Vagina (tissue), 2 donors: ENCODE data around the gene STIMATE.

Source experiments
- CTCF ChIP-seq, 3 experiments: fragments of 450-650 bp in 2 of 3; fragments of 200-600 bp in 1 of 3; sonication (generic) in 1 of 3; IDR thresholded peaks; one replicate each; pipeline ENCODE4 v1.5.1; 2017 to 2019; ENCODE audit warnings: antibody characterized with exemption in 3 of 3, mild to moderate bottlenecking in 2 of 3, moderate library complexity in 2 of 3
- POLR2AphosphoS5 ChIP-seq, 2 donors: sonication (generic); formaldehyde crosslinking; IDR thresholded peaks; one replicate each; pipeline ENCODE4 v1.9.0; 2017; ENCODE audit warnings: antibody characterized with exemption in 2 of 2, mild to moderate bottlenecking in 2 of 2, low read depth in 1 of 2; ENCODE audit not compliant: insufficient read depth in 1 of 2

- no peak for TF ChIP-seq CTCF (IDR thresholded peaks at IDR 0.05)
- no peak for TF ChIP-seq POLR2AphosphoS5 (IDR thresholded peaks at IDR 0.05; ENCODE audit: insufficient read depth in 1 of 2, low read depth in 1 of 2)
These were observed 6.2 kb downstream of the STIMATE start for GRCh38 chr3:52891164-52891563.
